ENCODE measurements around the gene EFNA5.
A peak's percentile ranks its signal among the peaks of the same experiment; 100 is the strongest.

Gene EFNA5

GRCh38 chr5:107670932-107671741 lies at the start of gene EFNA5:
Gene EFNA5, minus strand, starts transcription at chr5:107670937.
- DNase-seq (ENCODE audit: low spot score): peak; percentile 39

GRCh38 chr5:107719034-107719606 lies 48.4 kb upstream of the EFNA5 start:
- no peak for DNase-seq (ENCODE audit: low spot score)

GRCh38 chr5:107717816-107718215 lies 47.1 kb upstream of the EFNA5 start:
- no peak for DNase-seq (ENCODE audit: low spot score)

GRCh38 chr5:107713228-107713627 lies 42.5 kb upstream of the EFNA5 start:
- DNase-seq (ENCODE audit: low spot score): no peak

GRCh38 chr5:107712359-107712870 lies 41.7 kb upstream of the EFNA5 start:
- no peak for DNase-seq (ENCODE audit: low spot score)

GRCh38 chr5:107705402-107706014 lies 34.8 kb upstream of the EFNA5 start:
- no peak for DNase-seq (ENCODE audit: low spot score)

GRCh38 chr5:107704681-107705401 lies 34.1 kb upstream of the EFNA5 start:
- DNase-seq (ENCODE audit: low spot score): no peak

GRCh38 chr5:107700481-107700880 lies 29.7 kb upstream of the EFNA5 start:
- DNase-seq (ENCODE audit: low spot score): no peak

- DNase-seq (ENCODE audit: low spot score): no peak
Measured at GRCh38 chr5:107699425-107699824, 28.7 kb upstream of the EFNA5 start.

GRCh38 chr5:107698286-107698685 lies 27.5 kb upstream of the EFNA5 start:
- DNase-seq (ENCODE audit: low spot score): no peak

GRCh38 chr5:107696498-107696897 lies 25.8 kb upstream of the EFNA5 start:
- no peak for DNase-seq (ENCODE audit: low spot score)

GRCh38 chr5:107696080-107696479 lies 25.3 kb upstream of the EFNA5 start:
- no peak for DNase-seq (ENCODE audit: low spot score)

GRCh38 chr5:107687937-107688336 lies 17.2 kb upstream of the EFNA5 start:
- no peak for DNase-seq (ENCODE audit: low spot score)

- no peak for DNase-seq (ENCODE audit: low spot score)
Measured at GRCh38 chr5:107687404-107687803, 16.7 kb upstream of the EFNA5 start.

- DNase-seq (ENCODE audit: low spot score): no peak
Measured at GRCh38 chr5:107682533-107682932, 11.8 kb upstream of the EFNA5 start.

- DNase-seq (ENCODE audit: low spot score): no peak
Measured at GRCh38 chr5:107680799-107681198, 10.1 kb upstream of the EFNA5 start.

- no peak for DNase-seq (ENCODE audit: low spot score)
Measured at GRCh38 chr5:107680099-107680498, 9.4 kb upstream of the EFNA5 start.

- DNase-seq (ENCODE audit: low spot score): no peak
Measured at GRCh38 chr5:107676702-107677101, 6.0 kb upstream of the EFNA5 start.

- DNase-seq (ENCODE audit: low spot score): no peak
Measured at GRCh38 chr5:107675201-107675600, 4.5 kb upstream of the EFNA5 start.

GRCh38 chr5:107674655-107675054 lies 3.9 kb upstream of the EFNA5 start:
- DNase-seq (ENCODE audit: low spot score): no peak

- peak; percentile 89 for DNase-seq (ENCODE audit: low spot score)
Measured at GRCh38 chr5:107673368-107674136, 2.8 kb upstream of the EFNA5 start.

GRCh38 chr5:107673039-107673367 lies 2.3 kb upstream of the EFNA5 start:
- DNase-seq (ENCODE audit: low spot score): no peak
